GM18526 (cell line): Measurements from ENCODE around the gene RBM4B.

Source experiments
- POLR2A ChIP-seq: IDR thresholded peaks from 3 replicates; pipeline ENCODE4 v1.6.1; 2011; ENCODE audit not compliant: insufficient read length; ENCODE audit errors: extremely low read depth

The RBM4B gene

DNA sequence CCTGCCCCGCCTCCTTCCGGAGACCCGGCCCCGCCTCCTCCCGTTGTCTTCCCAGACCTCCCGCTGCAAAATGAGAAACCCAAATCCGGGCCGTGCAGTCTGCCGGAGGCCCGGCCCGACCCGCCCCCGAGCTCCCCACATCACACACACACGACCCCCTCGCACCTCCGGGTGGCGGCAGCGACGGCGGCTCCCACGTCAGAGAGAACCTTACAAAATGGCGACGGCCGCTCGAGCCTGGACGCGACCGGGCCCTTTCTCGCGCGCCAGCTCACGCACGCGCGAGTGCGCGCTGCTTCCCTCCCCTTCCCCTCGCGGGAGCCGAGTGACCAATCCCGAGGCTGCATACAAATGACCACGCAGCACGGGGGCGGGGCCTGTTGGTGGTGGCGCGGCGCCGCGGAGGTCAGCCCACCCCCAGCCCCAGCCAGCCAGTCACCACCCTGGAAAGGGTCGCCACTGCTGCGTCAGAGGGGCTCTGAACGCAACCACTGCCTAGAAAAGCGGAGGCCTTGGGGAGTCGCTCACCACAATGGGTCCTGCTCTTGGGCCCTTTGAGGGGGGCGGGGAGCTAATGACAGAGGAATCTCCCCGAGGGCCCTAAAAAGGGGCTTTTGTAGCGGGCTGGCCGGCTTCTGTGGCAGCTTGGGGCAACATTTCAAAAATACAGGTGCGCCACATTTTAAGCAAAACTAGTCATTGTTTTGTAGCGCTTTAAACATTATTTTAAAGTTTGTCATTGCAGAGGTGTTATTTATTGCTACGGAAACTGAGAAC is at the start of gene RBM4B:
Gene RBM4B, minus strand, starts transcription at position 289 of the 777 bp plus-strand sequence. CDS start 808 bp downstream, outside the sequence.
- TF ChIP-seq POLR2A: peak; percentile 79

DNA sequence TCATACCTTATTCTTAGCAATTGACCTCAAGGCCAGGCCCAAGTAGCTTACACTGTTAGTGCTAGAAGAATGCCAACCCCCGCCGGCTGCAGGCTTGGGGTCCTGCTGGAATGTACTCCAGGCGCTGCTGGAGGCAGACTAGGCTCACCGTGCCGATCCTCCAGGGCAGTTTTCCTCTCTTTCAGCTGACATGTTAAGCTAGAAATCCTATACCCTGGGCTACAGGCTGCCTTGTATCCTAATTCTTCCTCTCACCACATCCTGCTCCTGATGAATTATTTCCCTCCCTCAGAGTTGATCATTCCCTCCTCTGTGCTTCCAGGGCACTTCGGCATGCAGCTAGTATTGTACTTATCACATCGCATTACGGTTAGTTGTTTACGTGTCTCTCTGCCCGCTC is 48.0 kb upstream of the RBM4B start:
- TF ChIP-seq POLR2A: no peak

DNA sequence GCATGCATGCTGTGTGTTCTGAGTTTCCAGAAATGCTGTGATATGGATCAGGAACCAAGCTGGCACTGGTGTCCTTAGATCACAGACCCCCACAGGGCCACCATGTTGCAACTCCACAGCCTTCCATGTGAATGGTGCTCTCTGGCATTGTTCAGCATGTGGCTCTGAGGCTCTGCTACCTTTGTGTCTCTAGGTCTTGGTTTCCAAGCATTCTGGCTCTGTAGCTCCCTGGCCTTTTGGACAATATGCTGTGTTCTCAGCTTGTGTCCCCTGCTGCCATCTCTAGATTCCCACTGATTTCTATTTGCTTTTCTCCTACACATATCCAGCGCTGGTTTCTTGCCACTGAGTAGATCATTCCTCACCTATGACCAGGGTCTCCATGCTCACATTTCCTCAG is 47.4 kb upstream of the RBM4B start:
- TF ChIP-seq POLR2A: no peak

DNA sequence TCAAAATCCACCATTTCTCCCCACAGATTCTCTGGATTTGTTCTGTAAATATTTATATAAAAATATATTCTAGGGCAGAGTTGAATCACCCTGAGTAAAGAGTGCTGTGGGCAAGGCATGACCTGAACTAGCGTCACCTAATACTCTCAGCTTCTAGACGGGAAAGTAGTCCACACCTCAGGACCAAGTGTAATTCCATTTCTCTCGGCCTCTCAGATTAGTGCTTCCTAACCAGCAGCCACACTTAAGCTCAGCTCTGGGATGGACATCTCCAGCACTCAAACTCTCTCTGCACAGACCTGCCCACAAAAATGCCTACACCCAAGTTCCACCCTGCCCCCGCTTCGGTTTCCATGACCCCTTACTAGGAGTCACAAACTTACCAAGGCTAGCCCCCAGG is 46.0 kb upstream of the RBM4B start:
- no peak for TF ChIP-seq POLR2A

GRCh38 chr11:66722745-66723651 is 45.3 kb upstream of the RBM4B start:
- no peak for TF ChIP-seq POLR2A

DNA sequence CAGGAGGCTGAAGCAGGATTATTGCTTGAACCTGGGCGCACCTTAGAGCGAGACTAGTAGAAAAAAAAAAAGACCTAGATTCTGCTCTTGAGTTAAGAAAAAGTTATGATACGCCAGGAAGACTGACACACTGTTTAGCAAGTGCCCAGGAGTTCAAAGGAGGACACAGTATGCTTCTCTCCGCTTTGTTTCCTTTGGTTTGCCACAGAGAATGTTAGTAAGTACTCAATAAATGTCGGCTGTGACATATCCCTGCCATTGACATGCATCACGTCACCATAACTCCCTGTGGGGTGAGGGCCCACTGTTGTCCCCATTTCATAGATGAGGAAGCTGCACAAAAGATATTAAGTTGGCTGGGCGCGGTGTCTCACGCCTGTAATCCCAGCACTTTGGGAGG is 44.3 kb upstream of the RBM4B start:
- no peak for TF ChIP-seq POLR2A

- no peak for TF ChIP-seq POLR2A
Observed at GRCh38 chr11:66720899-66721470, 43.3 kb upstream of the RBM4B start.

DNA sequence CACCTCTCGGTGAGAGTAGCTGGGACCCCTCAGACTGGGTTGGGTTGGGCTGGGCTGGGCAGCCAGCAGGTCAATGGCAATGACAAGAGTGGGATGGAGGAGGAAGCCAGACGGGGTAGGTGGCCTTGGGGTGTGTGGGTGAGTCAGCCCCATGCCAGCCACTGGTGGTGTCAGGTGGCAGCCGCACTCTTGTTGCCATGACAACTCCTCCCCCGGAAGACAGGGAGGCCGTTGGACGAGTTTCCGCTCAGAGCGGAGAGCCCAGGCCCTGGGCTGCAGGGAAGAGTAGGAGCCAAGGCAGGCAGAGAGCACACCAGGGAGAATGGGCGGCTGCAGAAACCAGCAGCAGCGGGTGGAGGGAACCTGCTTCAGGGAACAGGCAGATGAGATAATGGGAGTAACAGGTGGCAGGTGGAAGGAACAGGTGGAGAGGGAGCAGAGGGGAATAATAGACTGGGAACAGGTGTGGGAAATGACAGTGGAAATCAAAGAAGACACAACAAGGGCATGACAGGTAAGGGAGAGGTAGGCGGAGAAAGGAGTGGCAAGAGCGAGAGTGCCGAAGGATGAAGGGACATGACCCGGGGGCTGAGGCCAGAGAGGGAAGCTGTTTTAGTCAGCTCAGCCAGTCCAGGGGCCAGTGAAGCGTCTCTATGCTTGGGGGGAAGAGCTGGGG is 42.7 kb upstream of the RBM4B start:
- no peak for TF ChIP-seq POLR2A

DNA sequence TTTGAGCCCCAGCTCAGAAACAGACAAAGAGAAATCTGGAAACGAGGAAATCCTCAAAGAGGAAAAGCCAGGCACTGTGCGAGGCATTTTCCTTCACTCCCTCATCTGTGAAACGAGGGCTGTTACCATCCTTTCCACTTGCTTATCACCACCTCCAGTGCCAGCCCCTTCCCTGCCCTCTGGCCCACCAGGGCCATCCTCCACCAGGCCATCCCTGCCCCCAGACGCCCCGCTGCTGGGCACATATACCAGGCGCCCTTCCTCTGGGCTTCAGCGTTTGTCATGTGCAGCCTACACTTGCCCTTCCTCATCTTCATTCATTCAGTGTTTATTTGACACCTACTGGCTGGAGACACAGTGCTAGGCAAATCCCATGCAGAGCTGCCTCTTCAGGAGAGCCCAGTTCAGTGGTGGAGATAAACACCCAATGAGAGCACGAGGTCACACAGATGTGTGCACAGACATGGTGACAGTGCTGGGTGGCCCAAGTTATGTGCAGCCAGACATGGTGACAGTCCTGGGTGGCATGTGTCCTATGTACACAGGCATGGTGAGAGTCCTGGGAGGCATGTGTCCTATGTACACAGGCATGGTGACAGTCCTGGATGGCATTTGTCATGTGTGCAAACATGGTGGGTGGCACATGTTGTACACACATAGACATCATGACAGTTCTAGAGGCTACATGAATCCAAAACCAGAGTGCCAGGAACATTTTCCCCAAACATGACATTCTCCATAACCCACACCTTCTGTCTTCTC is 41.6 kb upstream of the RBM4B start:
- TF ChIP-seq POLR2A: no peak

DNA sequence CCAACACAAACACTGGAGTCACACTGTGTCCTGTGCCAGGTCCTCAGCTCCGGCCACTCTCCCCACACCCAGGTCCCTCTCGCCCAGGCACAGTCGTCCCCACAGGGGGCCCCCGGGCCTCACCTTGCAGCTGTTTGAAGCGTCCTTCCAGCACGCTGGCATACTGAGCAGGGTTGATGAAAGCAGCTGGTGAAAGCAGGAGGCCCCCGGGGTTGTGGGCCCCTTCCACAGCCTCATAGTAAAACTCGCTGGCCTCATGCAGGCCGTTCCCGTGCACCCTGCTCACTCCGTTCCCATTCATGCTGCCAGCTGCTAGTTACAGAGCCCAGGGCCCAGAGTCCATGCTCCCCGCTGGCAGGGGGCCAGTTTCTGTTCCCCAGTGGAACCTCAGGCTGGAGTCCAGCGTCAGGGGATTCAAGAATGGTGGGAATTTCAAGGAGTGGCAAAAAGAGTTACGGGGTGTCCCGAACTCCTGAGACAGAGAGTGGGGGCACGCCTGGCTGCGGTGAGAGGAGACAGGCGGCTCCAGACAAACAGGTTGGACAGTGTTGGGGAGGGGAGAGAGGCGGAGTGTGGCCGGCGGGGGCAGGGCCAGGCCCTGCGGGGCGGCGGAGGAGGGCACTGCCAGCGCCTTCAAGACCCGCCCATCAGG is 40.8 kb upstream of the RBM4B start:
- no peak for TF ChIP-seq POLR2A

DNA sequence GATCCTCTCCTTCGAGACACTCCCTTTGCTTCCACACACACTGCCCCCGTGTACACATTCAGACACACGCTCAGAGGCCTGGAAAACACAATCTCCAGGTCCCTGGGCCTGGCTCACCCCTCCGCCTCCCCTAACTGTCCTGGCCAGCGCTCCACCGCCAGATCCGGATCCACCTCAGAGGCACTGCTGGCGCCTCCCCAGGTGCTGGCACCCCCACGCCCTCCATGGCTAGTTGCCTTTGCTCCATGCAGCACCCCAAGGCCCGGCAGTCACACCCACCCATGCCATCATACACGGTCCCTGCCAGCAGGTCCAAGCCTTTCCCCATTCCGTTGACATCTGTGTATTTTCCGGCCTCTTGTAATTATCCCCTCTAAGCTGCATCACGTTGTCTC is 40.2 kb upstream of the RBM4B start:
- TF ChIP-seq POLR2A: no peak

GRCh38 chr11:66716996-66717395 is 39.3 kb upstream of the RBM4B start:
- TF ChIP-seq POLR2A: no peak

DNA sequence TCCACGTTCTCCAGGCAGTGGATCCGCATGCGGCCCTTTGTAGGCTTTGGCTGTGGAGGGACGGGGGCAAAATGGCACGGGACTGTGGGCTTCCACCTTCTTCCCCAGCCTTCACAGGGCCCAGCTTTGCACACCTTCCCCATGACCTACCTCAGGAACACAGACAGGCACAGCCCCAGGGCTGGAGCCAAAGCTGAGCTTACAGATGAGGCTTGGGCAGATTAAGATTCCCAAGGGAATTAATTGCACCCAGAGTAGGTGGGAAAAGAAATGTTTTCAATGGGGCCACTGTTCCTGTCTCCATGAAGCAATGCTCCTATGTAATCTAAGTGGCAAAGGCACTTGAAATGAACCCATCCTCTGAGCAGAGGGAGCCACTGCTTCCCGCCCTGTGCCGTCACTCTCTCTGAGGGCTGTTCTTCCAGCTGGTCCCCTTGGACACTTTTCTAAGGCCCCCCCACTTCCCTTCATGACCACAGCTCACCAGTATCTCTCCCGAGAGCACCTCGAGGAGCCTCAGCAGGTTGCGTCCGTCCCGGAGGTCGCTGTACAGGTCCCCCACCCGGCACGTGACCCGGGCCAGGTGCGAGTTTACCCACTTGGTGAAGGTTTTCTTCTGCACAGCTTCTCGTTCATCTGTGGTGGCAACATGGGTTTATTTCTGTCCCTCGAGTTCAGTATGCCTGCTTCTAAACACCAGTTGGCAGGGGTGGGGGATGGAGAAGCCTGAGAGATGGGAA is 37.8 kb upstream of the RBM4B start:
- no peak for TF ChIP-seq POLR2A

- no peak for TF ChIP-seq POLR2A
Observed at GRCh38 chr11:66713746-66714480, 36.2 kb upstream of the RBM4B start.
